ENCODE results near the gene ZEB1.

DNA sequence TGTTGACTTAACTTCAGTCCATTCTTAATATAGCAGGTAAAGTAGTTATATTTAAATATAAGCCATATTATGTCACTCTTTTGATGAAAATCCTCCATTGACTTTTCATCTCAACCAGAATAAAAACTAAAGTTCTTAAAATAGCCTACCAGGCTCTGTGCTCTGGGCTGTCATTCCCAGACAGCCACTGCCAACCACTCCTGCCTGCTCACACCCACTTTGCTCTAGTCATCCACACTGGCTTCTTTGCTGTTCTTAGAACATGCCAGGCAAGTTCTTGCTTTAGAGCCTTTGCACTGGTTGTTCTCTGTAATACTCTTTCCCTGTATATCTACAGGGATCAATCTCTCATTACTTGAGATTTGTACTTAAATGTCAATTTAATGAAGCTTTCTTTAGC, 80.6 kb downstream of the ZEB1 start:
- TF ChIP-seq POLR2A (IDR thresholded peaks at IDR 0.05), result no peak
- TF ChIP-seq, protein P1, sequence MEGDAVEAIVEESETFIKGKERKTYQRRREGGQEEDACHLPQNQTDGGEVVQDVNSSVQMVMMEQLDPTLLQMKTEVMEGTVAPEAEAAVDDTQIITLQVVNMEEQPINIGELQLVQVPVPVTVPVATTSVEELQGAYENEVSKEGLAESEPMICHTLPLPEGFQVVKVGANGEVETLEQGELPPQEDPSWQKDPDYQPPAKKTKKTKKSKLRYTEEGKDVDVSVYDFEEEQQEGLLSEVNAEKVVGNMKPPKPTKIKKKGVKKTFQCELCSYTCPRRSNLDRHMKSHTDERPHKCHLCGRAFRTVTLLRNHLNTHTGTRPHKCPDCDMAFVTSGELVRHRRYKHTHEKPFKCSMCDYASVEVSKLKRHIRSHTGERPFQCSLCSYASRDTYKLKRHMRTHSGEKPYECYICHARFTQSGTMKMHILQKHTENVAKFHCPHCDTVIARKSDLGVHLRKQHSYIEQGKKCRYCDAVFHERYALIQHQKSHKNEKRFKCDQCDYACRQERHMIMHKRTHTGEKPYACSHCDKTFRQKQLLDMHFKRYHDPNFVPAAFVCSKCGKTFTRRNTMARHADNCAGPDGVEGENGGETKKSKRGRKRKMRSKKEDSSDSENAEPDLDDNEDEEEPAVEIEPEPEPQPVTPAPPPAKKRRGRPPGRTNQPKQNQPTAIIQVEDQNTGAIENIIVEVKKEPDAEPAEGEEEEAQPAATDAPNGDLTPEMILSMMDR (IDR thresholded peaks at IDR 0.05), result no peak

All from ovary (tissue), 3 donors.